T-cell (primary cell): Measurements from ENCODE around the gene RIPOR3. TPM values are rescaled to one million over a fixed set of nuclear protein-coding genes. Genes with fewer than 3 reads are reported as not detected.

Experiments used
- ATAC-seq, 4 experiments: fragments of 200-7000 bp in 3 of 4; fragments of 150-1000 bp in 1 of 4; cut with Tn5 transposase; replicated peaks in 1 of 4; 1 replicate in 3 of 4; 2 replicates in 1 of 4; pipeline ENCODE4 v1.10.0; 2021; ENCODE audit warnings: moderate library complexity in 3 of 4, mild to moderate bottlenecking in 2 of 4, moderate number of reproducible peaks in 1 of 4
- CTCF ChIA-PET, 2 donors: fragments of 300-600 bp; sonication (Branson Sonifier 250); formaldehyde crosslinking; loops; one replicate each; lab custom pipeline; 2022; ENCODE audit warnings: antibody characterized with exemption in 2 of 2; lab: Charles Lee
- POLR2A ChIA-PET, 2 donors: fragments of 300-600 bp; sonication (Branson Sonifier 250); formaldehyde crosslinking; loops; one replicate each; lab custom pipeline; 2022; ENCODE audit warnings: antibody characterized with exemption in 2 of 2; lab: Charles Lee
- DNase-seq, 35 experiments: peaks; one replicate each; pipeline versions ENCODE4 v3.0.0 to v3.0.0-alpha.2; 2013 to 2023
- H3K27ac ChIP-seq: one replicate; pipeline ENCODE4 v1.5.1; 2013; ENCODE audit warnings: low read length
- H3K27me3 ChIP-seq, 2 experiments: replicated peaks in 1 of 2; 1 replicate in 1 of 2; 2 replicates in 1 of 2; pipeline versions ENCODE4 v1.6.1 to v1.7.0; 2013; ENCODE audit warnings: low read length in 1 of 2, mixed read lengths in 1 of 2; ENCODE audit not compliant: control insufficient read depth in 2 of 2, insufficient read depth in 2 of 2; ENCODE audit errors: extremely low read depth in 1 of 2
- H3K36me3 ChIP-seq, 2 donors: 1 replicate in 1 of 2; 2 replicates in 1 of 2; pipeline versions ENCODE4 v1.6.1 to v1.7.0; 2013; ENCODE audit warnings: low read length in 1 of 2; ENCODE audit not compliant: control insufficient read depth in 2 of 2, insufficient read depth in 1 of 2; ENCODE audit errors: extremely low read depth in 1 of 2
- H3K4me1 ChIP-seq, 2 experiments: 1 replicate in 1 of 2; 2 replicates in 1 of 2; pipeline versions ENCODE4 v1.6.1 to v1.7.0; 2013; ENCODE audit warnings: low read length in 2 of 2, mixed read lengths in 1 of 2; ENCODE audit not compliant: insufficient read depth in 2 of 2, control insufficient read depth in 1 of 2; ENCODE audit errors: extremely low read depth in 1 of 2
- H3K4me3 ChIP-seq, 2 donors: 1 replicate in 1 of 2; 2 replicates in 1 of 2; pipeline versions ENCODE4 v1.5.1 to v1.7.0; 2013; ENCODE audit warnings: mild to moderate bottlenecking in 2 of 2, low read length in 1 of 2, moderate library complexity in 1 of 2; ENCODE audit not compliant: control insufficient read depth in 1 of 2; ENCODE audit errors: extremely low read depth in 1 of 2
- H3K9me3 ChIP-seq: 2 replicates; pipeline ENCODE4 v1.7.0; 2013
- H3K27ac Mint-ChIP-seq, 2 donors: one replicate each; pipeline ENCODE4 v1.8.0; 2020 to 2021; ENCODE audit warnings: mild to moderate bottlenecking in 2 of 2, mixed read lengths in 2 of 2
- H3K27me3 Mint-ChIP-seq, 2 donors: one replicate each; pipeline ENCODE4 v1.8.0; 2021 to 2022; ENCODE audit warnings: mixed read lengths in 2 of 2
- H3K36me3 Mint-ChIP-seq: one replicate; pipeline ENCODE4 v1.8.0; 2021; ENCODE audit warnings: mixed read lengths
- H3K4me1 Mint-ChIP-seq, 3 donors: one replicate each; pipeline ENCODE4 v1.8.0; 2020 to 2022; ENCODE audit warnings: mixed read lengths in 3 of 3, mild to moderate bottlenecking in 1 of 3
- H3K4me3 Mint-ChIP-seq, 3 donors: one replicate each; pipeline ENCODE4 v1.8.0; 2020 to 2022; ENCODE audit warnings: mild to moderate bottlenecking in 3 of 3, mixed read lengths in 3 of 3, moderate library complexity in 3 of 3
- H3K9me3 Mint-ChIP-seq, 3 donors: one replicate each; pipeline ENCODE4 v1.8.0; 2020 to 2022; ENCODE audit warnings: mixed read lengths in 3 of 3
- WGBS: methylation state at CpG from one replicate; pipeline ENCODE4 v1.1.5; 2013; ENCODE audit warnings: missing lambda C conversion rate; ENCODE audit not compliant: insufficient coverage; 5-methylcytosine and 5-hydroxymethylcytosine counted together
- total RNA-seq, 35 experiments: library from RNA in 6 of 35; stranded (reverse) in 6 of 35; fragments of 120-200 nt in 1 of 35; gene quantifications; one replicate each; pipeline versions ENCODE4 v1.2.1 to v1.2.4 and lab custom pipeline; 2013 to 2026

The RIPOR3 gene
- total RNA-seq, 5 donors from 2014 or later (not counting 1 experiment from before 2014, with no cell fraction given), result 0.25 to 0.88 (median 0.42) TPM

DNA sequence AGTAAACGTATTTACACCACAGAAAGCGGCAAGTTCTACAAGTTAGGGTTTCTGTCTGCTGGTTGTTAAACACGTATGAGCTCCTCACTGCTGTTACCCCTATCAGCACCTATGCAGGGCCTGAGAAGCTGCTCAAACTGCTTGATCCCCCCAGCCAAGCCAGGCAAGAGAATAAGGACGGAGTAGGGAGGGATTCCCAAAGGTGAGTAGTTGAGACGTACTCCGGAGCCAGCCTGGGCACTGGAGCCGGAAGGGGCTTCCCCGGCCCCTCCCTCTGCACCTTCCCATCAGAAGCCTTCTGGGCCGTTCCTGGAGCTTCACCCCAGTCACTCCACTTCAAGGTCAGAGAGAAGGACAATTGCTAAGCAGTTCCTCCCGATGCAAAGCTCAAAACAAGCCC is 58.0 kb downstream of the RIPOR3 start:
- Mint-ChIP-seq H3K9me3 (no peaks in the 10 kb centered on the region), H3K4me1 (peaks cover 0 to 6% (median 0%) of the 10 kb centered on the region in 3 donors), H3K36me3 (no peaks in the 10 kb centered on the region), H3K27ac (no peak overlapping the region), H3K4me3 (no peak overlapping the region), H3K27me3 (peaks cover 0 to 1% of the 10 kb centered on the region in 2 donors)
- no peaks in the 10 kb centered on the region for H3K9me3 ChIP-seq
- CTCF ChIA-PET, result interaction anchor here in 1 of 2 donors (0.5 kb wide), 1 partner anchor 117 kb away, joined by 8 read pairs; no protein-coding TSS in a partner anchor
- POLR2A ChIA-PET, result no interaction called here
- no peak overlapping the region for H3K4me3 ChIP-seq
- DNase-seq (no peak), ATAC-seq (no peak)
- H3K4me1 ChIP-seq, result no peaks in the 10 kb centered on the region
- H3K27ac ChIP-seq, result no peak overlapping the region
- H3K27me3 ChIP-seq, result peaks cover 0 to 21% of the 10 kb centered on the region in 2 experiments
- no peaks in the 10 kb centered on the region for H3K36me3 ChIP-seq
- 80% methylated on average over 5 of the region's 10 CpGs for WGBS

DNA sequence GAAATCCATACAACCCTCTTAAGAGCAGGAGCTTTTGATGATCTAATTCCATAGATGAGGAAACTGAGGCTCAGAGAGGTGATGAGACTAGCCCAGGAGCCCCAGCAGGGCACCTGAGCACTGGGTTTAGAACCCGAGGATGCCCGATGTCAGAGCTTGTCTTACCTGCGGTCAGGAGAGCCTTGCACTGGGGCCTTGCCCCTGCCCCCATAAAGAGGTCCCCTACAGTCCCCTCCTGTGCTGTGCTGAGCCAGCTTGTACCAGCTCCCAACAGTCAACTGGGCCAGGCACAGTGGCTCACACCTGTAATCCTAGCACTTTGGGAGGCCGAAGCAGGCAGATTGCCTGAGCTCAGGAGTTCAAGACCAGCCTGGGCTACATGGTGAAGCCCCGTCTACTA is 58.6 kb downstream of the RIPOR3 start:
- ATAC-seq (no peak), DNase-seq (no peak)
- CTCF ChIA-PET, result no interaction called here
- Mint-ChIP-seq H3K4me1 (peaks cover 0 to 6% (median 0%) of the 10 kb centered on the region in 3 donors), H3K27ac (no peak overlapping the region), H3K36me3 (no peaks in the 10 kb centered on the region), H3K27me3 (peaks cover 0 to 1% of the 10 kb centered on the region in 2 donors), H3K4me3 (no peak overlapping the region), H3K9me3 (no peaks in the 10 kb centered on the region)
- Histone ChIP-seq H3K27ac (no peak overlapping the region), H3K27me3 (peaks cover 0 to 25% of the 10 kb centered on the region in 2 experiments), H3K4me3 (no peak overlapping the region), H3K36me3 (no peaks in the 10 kb centered on the region), H3K9me3 (no peaks in the 10 kb centered on the region), H3K4me1 (no peaks in the 10 kb centered on the region)
- 90% methylated on average over 3 of the region's 5 CpGs for WGBS
- POLR2A ChIA-PET, result no interaction called here

DNA sequence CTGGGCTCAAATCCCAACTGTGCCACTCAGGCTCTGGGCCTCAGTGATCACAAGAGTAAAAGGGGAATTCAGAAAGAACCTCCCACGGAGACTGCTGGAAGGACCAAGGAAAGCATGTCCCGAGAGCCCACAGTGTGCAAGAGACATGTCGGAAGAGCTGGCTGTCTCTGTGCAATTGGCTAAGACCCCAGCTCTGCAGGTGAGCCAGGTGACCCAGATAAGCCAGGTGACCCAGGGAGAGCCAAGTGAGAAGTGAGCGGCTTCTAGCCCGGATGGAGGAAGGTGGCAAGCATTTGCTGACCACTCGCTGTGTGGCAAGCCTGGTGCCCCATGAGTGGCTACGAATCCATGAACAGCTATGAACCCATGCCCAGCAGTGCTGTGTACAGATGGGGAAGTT is 59.1 kb downstream of the RIPOR3 start:
- H3K27me3 ChIP-seq, result peaks cover 0 to 27% of the 10 kb centered on the region in 2 experiments
- H3K27ac ChIP-seq, result no peak overlapping the region
- H3K4me3 Mint-ChIP-seq, result no peak overlapping the region
- H3K27ac Mint-ChIP-seq, result no peak overlapping the region
- no peaks in the 10 kb centered on the region for H3K9me3 Mint-ChIP-seq
- DNase-seq, result no peak
- no peak for ATAC-seq
- no peaks in the 10 kb centered on the region for H3K36me3 ChIP-seq
- no peaks in the 10 kb centered on the region for H3K9me3 ChIP-seq
- peaks cover 0 to 1% of the 10 kb centered on the region in 2 donors for H3K27me3 Mint-ChIP-seq
- H3K4me1 Mint-ChIP-seq, result peaks cover 0 to 6% (median 0%) of the 10 kb centered on the region in 3 donors
- POLR2A ChIA-PET, result no interaction called here
- 90% methylated on average over 6 of the region's 7 CpGs for WGBS
- no peaks in the 10 kb centered on the region for H3K36me3 Mint-ChIP-seq
- H3K4me3 ChIP-seq, result no peak overlapping the region
- no peaks in the 10 kb centered on the region for H3K4me1 ChIP-seq
- CTCF ChIA-PET, result interaction anchor here in 1 of 2 donors (0.6 kb wide), 1 partner anchor 76 kb away, joined by 3 read pairs; no protein-coding TSS in a partner anchor

GRCh38 chr20:50630578-50631263 is 60.6 kb downstream of the RIPOR3 start:
- POLR2A ChIA-PET, result no interaction called here
- Mint-ChIP-seq H3K4me3 (no peak overlapping the region), H3K27ac (no peak overlapping the region), H3K27me3 (peaks cover 0 to 1% of the 10 kb centered on the region in 2 donors), H3K4me1 (peaks cover 0 to 6% (median 0%) of the 10 kb centered on the region in 3 donors), H3K9me3 (no peaks in the 10 kb centered on the region), H3K36me3 (no peaks in the 10 kb centered on the region)
- Histone ChIP-seq H3K36me3 (no peaks in the 10 kb centered on the region), H3K27me3 (peaks cover 0 to 25% of the 10 kb centered on the region in 2 experiments), H3K4me3 (no peak overlapping the region), H3K9me3 (no peaks in the 10 kb centered on the region), H3K4me1 (no peaks in the 10 kb centered on the region), H3K27ac (no peak overlapping the region)
- no peak for DNase-seq
- 85% methylated on average over 10 of the region's 21 CpGs for WGBS
- CTCF ChIA-PET, result no interaction called here
- ATAC-seq, result no peak

DNA sequence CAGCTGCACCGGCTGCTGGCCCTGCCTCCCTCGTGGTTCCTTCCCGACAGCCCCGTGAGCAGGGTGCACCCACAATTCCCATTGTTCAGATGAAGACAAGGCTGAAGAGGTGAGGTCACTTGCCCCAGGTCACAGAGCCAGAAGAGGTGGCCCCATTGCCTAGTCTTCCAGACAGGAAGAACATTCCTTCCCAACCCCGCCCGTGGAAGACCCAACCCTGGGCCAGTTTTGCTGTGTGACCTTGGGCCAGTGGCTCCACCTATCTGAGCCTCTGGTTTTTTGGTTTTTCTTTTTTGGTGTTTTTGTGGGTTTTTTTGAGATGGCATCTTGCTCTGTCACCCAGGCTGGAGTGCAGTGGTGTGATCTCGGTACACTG is 61.7 kb downstream of the RIPOR3 start:
- Mint-ChIP-seq H3K27ac (no peak overlapping the region), H3K4me3 (no peak overlapping the region), H3K9me3 (no peaks in the 10 kb centered on the region), H3K27me3 (no peaks in the 10 kb centered on the region), H3K36me3 (no peaks in the 10 kb centered on the region), H3K4me1 (no peaks in the 10 kb centered on the region)
- Histone ChIP-seq H3K27me3 (peaks cover 0 to 28% of the 10 kb centered on the region in 2 experiments), H3K4me3 (no peak overlapping the region), H3K36me3 (no peaks in the 10 kb centered on the region), H3K4me1 (no peaks in the 10 kb centered on the region), H3K9me3 (no peaks in the 10 kb centered on the region), H3K27ac (no peak overlapping the region)
- no peak for DNase-seq
- CTCF ChIA-PET, result no interaction called here
- POLR2A ChIA-PET, result no interaction called here
- WGBS, result 90% methylated on average over 4 of the region's 7 CpGs
- no peak for ATAC-seq

GRCh38 chr20:50628853-50629669 is 62.3 kb downstream of the RIPOR3 start:
- Mint-ChIP-seq H3K36me3 (no peaks in the 10 kb centered on the region), H3K4me1 (no peaks in the 10 kb centered on the region), H3K4me3 (no peak overlapping the region), H3K9me3 (no peaks in the 10 kb centered on the region), H3K27me3 (no peaks in the 10 kb centered on the region), H3K27ac (no peak overlapping the region)
- H3K4me3 ChIP-seq, result no peak overlapping the region
- H3K27me3 ChIP-seq, result peaks cover 0 to 34% of the 10 kb centered on the region in 2 experiments
- no peak for ATAC-seq
- ChIA-PET POLR2A (no interaction called here), CTCF (no interaction called here)
- no peaks in the 10 kb centered on the region for H3K9me3 ChIP-seq
- H3K27ac ChIP-seq, result no peak overlapping the region
- whole genome bisulfite sequencing, result 78% methylated on average over 15 of the region's 16 CpGs
- H3K4me1 ChIP-seq, result no peaks in the 10 kb centered on the region
- DNase-seq, result no peak
- no peaks in the 10 kb centered on the region for H3K36me3 ChIP-seq
